Body of pancreas (tissue), 4 donors: Measurements from ENCODE around the gene TCTN1.

Experiments used
- POLR2A ChIP-seq, 3 donors: fragments of 450-650 bp; IDR thresholded peaks; one replicate each; pipeline ENCODE4 v1.6.1; 2016; ENCODE audit warnings: antibody characterized with exemption in 3 of 3, mild to moderate bottlenecking in 2 of 3
- TF ChIP-seq, protein P1 (sequence below), 7 experiments: fragments of 450-650 bp in 4 of 7; fragments of 200-600 bp in 3 of 7; sonication (generic) in 3 of 7; IDR thresholded peaks; one replicate each; pipeline ENCODE4 v1.5.1; 2016 to 2019; ENCODE audit warnings: antibody characterized with exemption in 7 of 7

- TF ChIP-seq, protein P1, sequence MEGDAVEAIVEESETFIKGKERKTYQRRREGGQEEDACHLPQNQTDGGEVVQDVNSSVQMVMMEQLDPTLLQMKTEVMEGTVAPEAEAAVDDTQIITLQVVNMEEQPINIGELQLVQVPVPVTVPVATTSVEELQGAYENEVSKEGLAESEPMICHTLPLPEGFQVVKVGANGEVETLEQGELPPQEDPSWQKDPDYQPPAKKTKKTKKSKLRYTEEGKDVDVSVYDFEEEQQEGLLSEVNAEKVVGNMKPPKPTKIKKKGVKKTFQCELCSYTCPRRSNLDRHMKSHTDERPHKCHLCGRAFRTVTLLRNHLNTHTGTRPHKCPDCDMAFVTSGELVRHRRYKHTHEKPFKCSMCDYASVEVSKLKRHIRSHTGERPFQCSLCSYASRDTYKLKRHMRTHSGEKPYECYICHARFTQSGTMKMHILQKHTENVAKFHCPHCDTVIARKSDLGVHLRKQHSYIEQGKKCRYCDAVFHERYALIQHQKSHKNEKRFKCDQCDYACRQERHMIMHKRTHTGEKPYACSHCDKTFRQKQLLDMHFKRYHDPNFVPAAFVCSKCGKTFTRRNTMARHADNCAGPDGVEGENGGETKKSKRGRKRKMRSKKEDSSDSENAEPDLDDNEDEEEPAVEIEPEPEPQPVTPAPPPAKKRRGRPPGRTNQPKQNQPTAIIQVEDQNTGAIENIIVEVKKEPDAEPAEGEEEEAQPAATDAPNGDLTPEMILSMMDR (IDR thresholded peaks at IDR 0.05) = no peak
- no peak for TF ChIP-seq POLR2A (IDR thresholded peaks at IDR 0.05)
Measured at GRCh38 chr12:110564471-110564991, 49.4 kb upstream of the TCTN1 start.
